ENCODE data around the gene BMPR1A.

- TF ChIP-seq RCOR1 (IDR thresholded peaks at IDR 0.05; ENCODE audit: insufficient replicate concordance, low read length), result no peak
- TF ChIP-seq RAD21 (IDR thresholded peaks at IDR 0.05; ENCODE audit: low read length), result no peak
- TF ChIP-seq USF2 (IDR thresholded peaks at IDR 0.05; ENCODE audit: low read depth, low read length), result no peak
- no peak for TF ChIP-seq POLR2A (IDR thresholded peaks at IDR 0.05; ENCODE audit: low read depth, low read length)
- no peak for TF ChIP-seq CTCF (conservative IDR thresholded peaks at IDR 0.05; ENCODE audit: low read depth, low read length)
- TF ChIP-seq BHLHE40 (IDR thresholded peaks at IDR 0.05; ENCODE audit: low read depth, low read length), result no peak
- no peak for TF ChIP-seq MAFK (IDR thresholded peaks at IDR 0.05; ENCODE audit: low read depth, low read length)
- TF ChIP-seq CEBPB (IDR thresholded peaks at IDR 0.05; ENCODE audit: low read depth, low read length), result no peak
- TF ChIP-seq ELK1 (IDR thresholded peaks at IDR 0.05; ENCODE audit: borderline replicate concordance, low read depth, low read length), result no peak
- TF ChIP-seq MXI1 (IDR thresholded peaks at IDR 0.05; ENCODE audit: borderline replicate concordance, low read depth, low read length), result no peak
- TF ChIP-seq FOS (IDR thresholded peaks at IDR 0.05; ENCODE audit: low read depth, low read length), result no peak
- no peak for TF ChIP-seq RFX5 (IDR thresholded peaks at IDR 0.05; ENCODE audit: low read depth, low read length)
- no peak for TF ChIP-seq CHD1 (IDR thresholded peaks at IDR 0.05; ENCODE audit: low read depth, low read length)
These were observed 26.7 kb upstream of the BMPR1A start for GRCh38 chr10:86729677-86730076.
